K562 treated with DMSO at 1 percent for 12 hours (cell line): ENCODE results near the gene CTR9. TPM values are rescaled to one million over a fixed set of nuclear protein-coding genes. Genes with fewer than 3 reads are reported as not detected.

ENCODE experiments used
- total RNA-seq: library from RNA; unstranded; fragments of 300-600 nt; gene quantifications from 2 replicates; pipeline ENCODE4 v1.2.3, GENCODE V29; 2022; ENCODE audit not compliant: insufficient read depth

The CTR9 gene
- 22.0 and 58.6 TPM in 2 replicates for total RNA-seq

GRCh38 chr11:10750838-10751580 lies at the start of gene CTR9:
Gene CTR9 (plus strand): TSS chr11:10751246. CDS start chr11:10751413, 167 bp downstream.

DNA sequence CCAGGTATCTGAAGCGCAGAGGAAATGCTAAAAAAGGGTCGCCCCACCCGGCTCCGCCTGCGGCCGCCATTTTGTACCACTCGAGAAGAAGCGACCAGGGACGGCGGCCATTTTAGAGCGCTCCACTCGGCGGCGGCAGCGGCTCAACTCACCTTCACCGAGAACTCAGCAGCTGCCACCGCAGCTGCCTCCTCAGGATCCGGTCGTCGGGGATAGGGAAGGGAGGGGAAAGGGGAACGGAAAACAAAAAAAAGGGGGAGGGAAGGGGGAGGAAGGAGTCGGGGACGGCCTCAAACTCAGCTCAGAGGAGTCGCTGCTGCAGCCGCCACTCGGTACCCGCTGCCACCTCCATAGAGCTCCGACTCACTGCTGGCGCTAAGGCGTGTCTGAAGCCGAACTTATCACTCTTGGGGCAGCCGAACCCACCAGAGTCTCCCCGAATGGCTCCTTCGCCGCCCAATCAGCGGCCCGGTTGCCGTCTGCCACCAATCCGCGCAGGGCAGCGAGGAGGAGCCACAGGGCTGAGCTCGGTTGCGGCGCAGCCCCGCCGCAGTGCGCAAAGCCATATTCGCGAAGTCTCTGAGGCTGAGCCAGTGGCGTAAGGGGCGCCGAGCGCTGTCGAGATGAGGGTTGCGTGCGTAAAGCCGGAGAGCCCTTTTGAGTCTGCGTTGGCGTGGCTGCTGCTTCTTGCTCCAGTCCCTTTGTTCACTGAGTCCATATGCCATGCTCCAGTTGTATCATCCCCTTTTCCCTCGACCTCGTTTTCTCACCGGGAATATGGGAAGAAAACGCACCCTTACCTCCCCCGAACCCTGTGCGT lies 57.7 kb downstream of the CTR9 start, which contains the start of gene EIF4G2:
EIF4G2 (minus strand) TSS at position 374 of the 820 bp plus-strand sequence.

Other genes starting within 250 kb of the CTR9 start
- 9.1 and 14.5 TPM in 2 replicates for gene RNF141, start 210.1 kb upstream of the CTR9 start, total RNA-seq
- gene LYVE1, start 182.6 kb upstream of the CTR9 start, total RNA-seq: not detected in 2 replicates
- gene IRAG1, start 57.5 kb upstream of the CTR9 start, total RNA-seq: 0.35 TPM in 1 of 2 replicates, not detected in the other
- gene EIF4G2, start 57.7 kb downstream of the CTR9 start, total RNA-seq: 140 and 420 TPM in 2 replicates
- 15.9 and 35.8 TPM in 2 replicates for gene ZBED5, start 106.8 kb downstream of the CTR9 start, total RNA-seq